Astrocyte of the spinal cord (primary cell): ENCODE measurements around the gene PRRC1.

Experiments used
- DNase-seq: peaks from one replicate; pipeline ENCODE4 v3.0.0; 2011; ENCODE audit warnings: low read depth, low spot score
- H3K4me3 ChIP-seq: 2 replicates; pipeline ENCODE4 v1.5.1; 2011; ENCODE audit warnings: low read depth, mild to moderate bottlenecking, low read length, moderate library complexity
- in situ Hi-C: cut with HindIII; loops from 2 replicates; pipeline ENCODE4 v1.10.0; 2017; ENCODE audit warnings: low sequenced_read_pairs
- TF ChIP-seq, protein P1 (sequence below): IDR thresholded peaks from 2 replicates; pipeline ENCODE4 v1.5.1; 2012; ENCODE audit warnings: low read depth, mild to moderate bottlenecking, low read length, inconsistent platforms

The PRRC1 gene

DNA sequence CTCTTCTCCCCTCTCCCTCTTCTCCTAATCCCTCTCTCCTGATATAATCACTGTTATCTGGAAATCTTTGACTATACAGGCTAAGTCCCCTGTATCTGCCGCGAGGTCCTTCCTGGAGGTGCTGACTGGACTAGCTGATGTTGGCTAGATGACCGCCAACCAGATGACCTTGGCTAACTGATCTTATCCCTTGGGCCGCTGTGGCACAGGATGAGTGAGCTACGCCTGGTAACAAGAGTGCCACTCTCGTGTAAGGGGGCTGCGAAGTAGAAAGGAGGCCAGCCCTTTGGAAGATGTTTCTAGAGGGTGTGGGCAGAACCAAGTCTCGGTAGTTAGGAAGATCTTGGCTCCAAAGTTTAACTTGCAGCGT, 345 bp upstream of the PRRC1 start:
- in situ Hi-C loops: no loop called here
- peak overlapping the region; percentile 41 for H3K4me3 ChIP-seq
- peak; percentile 42 for DNase-seq
- TF ChIP-seq, protein P1, sequence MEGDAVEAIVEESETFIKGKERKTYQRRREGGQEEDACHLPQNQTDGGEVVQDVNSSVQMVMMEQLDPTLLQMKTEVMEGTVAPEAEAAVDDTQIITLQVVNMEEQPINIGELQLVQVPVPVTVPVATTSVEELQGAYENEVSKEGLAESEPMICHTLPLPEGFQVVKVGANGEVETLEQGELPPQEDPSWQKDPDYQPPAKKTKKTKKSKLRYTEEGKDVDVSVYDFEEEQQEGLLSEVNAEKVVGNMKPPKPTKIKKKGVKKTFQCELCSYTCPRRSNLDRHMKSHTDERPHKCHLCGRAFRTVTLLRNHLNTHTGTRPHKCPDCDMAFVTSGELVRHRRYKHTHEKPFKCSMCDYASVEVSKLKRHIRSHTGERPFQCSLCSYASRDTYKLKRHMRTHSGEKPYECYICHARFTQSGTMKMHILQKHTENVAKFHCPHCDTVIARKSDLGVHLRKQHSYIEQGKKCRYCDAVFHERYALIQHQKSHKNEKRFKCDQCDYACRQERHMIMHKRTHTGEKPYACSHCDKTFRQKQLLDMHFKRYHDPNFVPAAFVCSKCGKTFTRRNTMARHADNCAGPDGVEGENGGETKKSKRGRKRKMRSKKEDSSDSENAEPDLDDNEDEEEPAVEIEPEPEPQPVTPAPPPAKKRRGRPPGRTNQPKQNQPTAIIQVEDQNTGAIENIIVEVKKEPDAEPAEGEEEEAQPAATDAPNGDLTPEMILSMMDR: no peak

DNA sequence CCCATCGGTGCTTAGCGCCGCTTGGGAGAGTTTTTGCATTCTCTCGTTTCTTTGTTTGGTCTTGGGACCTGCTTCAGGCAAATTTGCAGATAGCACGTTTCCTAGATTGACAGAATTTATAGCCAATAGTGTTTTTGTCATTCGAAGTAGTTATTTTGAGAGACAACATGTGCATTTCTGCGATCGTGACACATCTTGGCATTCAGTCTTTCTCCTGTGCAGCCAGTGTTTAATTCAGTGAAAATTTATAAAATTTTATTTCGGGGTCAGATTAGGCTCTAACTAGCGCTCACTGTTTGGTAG, 830 bp downstream of the PRRC1 start:
- in situ Hi-C loops: no loop called here
- H3K4me3 ChIP-seq: peak overlapping the region; percentile 99
- TF ChIP-seq, protein P1: no peak
- DNase-seq: peak; percentile 66

DNA sequence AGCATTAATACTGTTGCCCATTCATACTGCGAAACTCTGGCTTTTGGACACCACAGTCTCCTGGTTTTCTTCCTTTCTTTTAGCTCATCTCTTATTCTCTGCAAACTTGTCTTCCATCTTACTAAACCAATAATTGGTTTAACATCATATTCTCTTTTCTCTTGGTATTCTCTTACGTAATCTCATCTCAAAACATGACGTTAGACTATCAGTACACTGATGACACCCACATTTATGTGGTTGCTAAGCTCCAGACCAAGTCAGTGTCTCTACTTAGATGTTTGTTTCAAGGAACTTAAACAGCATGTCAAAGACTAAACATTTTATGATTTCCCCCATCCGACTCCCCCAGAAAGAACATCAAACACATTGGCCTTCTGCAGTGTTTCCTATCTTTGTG, 2.1 kb downstream of the PRRC1 start:
- no peak for DNase-seq
- H3K4me3 ChIP-seq: no peak overlapping the region
- in situ Hi-C loops: no loop called here
- TF ChIP-seq, protein P1: no peak

DNA sequence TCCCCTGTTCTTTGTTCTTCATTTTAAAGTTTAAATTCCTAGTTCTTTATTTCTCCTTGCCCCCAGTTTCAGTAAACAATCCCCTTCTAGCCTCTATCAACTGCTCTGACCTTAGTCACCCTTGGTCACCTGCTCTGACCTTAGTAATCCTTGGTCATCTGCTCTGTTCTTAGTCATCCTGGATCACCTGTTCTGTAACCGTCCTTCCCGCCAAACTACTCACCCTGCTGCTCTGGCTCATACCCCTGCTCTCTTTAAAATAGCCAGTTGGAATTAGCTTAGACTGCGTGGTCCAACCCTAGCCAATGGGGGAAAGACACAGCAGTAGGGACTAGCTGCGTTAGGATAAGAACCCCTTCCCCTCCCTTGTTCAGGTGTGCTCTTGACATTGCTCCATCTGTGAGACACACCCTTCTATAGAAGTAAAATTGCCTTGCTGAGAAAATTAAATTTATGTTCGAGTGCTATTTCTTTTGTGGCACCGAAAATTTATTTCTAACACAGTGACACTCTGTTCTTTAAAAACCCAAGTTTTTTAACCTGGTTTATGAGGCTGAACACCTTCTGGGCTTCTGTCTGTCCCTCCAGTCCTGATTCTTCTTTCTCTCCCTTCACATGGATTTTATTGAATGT, 3.8 kb downstream of the PRRC1 start:
- TF ChIP-seq, protein P1: no peak
- in situ Hi-C loops: no loop called here
- DNase-seq: no peak
- H3K4me3 ChIP-seq: no peak overlapping the region

DNA sequence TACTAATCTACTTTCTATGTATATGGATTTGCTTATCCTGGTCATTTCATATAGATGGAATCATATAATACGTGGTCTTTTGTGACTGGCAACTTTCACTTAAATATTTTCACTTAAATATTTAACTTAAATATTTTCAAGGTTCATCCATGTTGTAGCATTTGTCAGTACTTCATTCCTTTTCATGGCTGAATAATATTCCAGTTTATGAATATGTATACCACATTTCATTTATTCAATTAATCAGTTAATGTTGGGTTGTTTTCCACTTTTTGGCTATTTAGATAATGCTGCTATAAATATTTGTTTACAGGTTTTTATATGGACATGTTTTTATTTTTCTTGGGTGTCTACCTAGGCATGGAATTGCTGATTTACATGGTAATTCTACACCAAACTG, 7.7 kb downstream of the PRRC1 start:
- in situ Hi-C loops: no loop called here
- H3K4me3 ChIP-seq: no peak overlapping the region
- TF ChIP-seq, protein P1: no peak
- no peak for DNase-seq

DNA sequence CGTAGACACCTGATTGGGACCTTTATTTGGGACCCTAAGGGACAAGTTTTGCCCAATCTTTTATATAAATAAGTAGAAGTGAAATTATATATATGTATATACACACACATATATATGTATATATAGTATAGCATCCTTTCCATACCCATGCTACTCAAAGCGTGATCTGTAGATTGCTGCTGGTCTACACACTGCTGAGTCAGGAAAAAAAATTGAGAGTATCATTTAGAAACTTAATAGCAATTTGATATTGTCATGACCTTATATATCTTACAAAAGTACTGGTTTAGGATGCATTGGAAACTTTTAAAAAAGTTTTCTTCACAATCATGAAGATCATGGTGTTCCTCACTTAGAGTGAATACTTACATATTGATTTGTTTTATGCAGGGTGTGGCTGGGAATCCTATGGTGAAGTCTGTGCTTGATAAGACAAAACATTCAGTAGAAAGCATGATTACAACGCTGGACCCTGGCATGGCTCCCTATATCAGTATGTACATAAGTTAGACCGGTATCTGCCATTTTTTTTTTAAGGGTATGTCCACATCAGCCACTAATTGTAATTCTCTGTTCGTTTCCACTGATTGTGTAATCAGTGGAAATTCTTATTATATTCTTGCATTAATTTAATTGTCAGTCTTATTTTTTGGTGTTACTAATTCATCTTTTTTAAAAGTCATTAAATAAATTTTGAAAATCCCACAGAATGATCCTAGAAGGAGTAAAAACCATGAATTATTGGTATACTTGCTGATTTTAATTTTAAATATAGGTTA, 12.7 kb downstream of the PRRC1 start:
- no peak overlapping the region for H3K4me3 ChIP-seq
- DNase-seq: no peak
- TF ChIP-seq, protein P1: no peak
- in situ Hi-C loops: no loop called here
